Measurements from ENCODE around the gene GRIN2D. TPM values are rescaled to one million over a fixed set of nuclear protein-coding genes. Genes with fewer than 3 reads are reported as not detected.
"Not testable (repeated sequence)": the region's sequence is repeated elsewhere in the genome, so short reads cannot be mapped to it uniquely, and the experiment has no call there.

GRIN2D gene
- total and polyA plus RNA-seq, 12 donors = 0.04 to 1.0 (median 0.21) TPM

- Histone ChIP-seq H3K27me3 (no peaks in the 10 kb centered on the region), H3K4me3 (no peak overlapping the region), H3K9me3 (no peaks in the 10 kb centered on the region), H3K4me1 (no peaks in the 10 kb centered on the region), H3K36me3 (no peaks in the 10 kb centered on the region), H3K27ac (no peak overlapping the region)
- no peak for TF ChIP-seq CTCF (IDR thresholded peaks at IDR 0.05)
- intact Hi-C loops (cut with DNase I) = no loop called here
- 69 to 72% methylated on average over 4 of the region's 4 CpGs for WGBS, 2 donors
- ATAC-seq (no peak), DNase-seq (no peak)
Observed at GRCh38 chr19:48370955-48371354, 22.5 kb upstream of the GRIN2D start.

DNA sequence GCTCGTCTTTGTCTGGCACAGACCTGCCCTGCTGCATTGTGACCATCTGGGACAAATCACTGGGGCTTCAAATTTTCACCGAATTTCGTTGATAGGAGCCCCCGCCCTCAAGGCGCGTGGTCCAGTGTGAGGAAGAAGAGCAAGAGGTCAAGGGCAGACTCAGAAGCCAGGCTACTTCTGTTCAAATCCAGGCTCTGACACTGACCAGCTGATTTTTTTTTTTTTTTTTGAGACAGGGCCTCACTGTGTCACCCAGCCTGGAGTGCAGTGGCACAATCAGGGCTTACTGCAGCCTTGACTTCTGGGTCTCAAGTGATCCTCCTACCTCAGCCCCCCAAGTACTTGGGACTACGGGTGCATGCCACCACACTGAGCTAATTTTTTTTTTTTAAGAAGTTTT lies 22.1 kb upstream of the GRIN2D start:
- Histone ChIP-seq H3K27me3 (no peaks in the 10 kb centered on the region), H3K9me3 (no peaks in the 10 kb centered on the region), H3K27ac (no peak overlapping the region), H3K4me3 (no peak overlapping the region), H3K36me3 (no peaks in the 10 kb centered on the region), H3K4me1 (no peaks in the 10 kb centered on the region)
- WGBS, 2 donors = 66 to 74% methylated on average over 7 of the region's 7 CpGs
- DNase-seq (no peak), ATAC-seq (no peak)
- intact Hi-C loops (cut with DNase I) = no loop called here
- no peak for TF ChIP-seq CTCF (IDR thresholded peaks at IDR 0.05)

DNA sequence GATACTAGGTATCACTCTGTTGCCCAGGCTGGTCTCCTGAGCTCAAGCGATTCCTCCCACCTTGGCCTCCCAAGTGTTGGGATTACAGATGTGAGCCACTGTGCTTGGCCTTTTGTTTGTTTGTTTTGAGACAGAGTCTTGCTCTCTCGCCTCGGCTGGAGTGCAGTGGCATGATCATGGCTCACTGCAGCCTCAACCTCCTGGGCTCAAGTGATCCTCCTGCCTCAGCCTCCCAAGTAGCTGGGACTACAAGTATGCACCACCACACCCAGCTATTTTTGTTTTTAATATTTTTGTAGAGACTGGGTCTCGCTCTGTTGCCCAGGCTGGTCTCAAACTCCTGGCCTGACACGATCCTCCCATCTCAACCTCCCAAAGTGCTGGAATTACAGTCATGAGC lies 21.7 kb upstream of the GRIN2D start:
- DNase-seq; H3K27ac ChIP-seq; H3K36me3 ChIP-seq; intact Hi-C loops (cut with DNase I); ATAC-seq; H3K4me1 ChIP-seq; H3K27me3 ChIP-seq; H3K4me3 ChIP-seq; H3K9me3 ChIP-seq: not testable (repeated sequence)
- WGBS, 2 donors = 98% methylated on average over 5 of the region's 5 CpGs

GRCh38 chr19:48372904-48373303 lies 20.6 kb upstream of the GRIN2D start:
- no peaks in the 10 kb centered on the region for H3K27me3 ChIP-seq
- H3K36me3 ChIP-seq = no peaks in the 10 kb centered on the region
- H3K4me1 ChIP-seq = no peaks in the 10 kb centered on the region
- intact Hi-C loops (cut with DNase I) = no loop called here
- H3K4me3 ChIP-seq = no peak overlapping the region
- 59 to 66% methylated on average over 4 of the region's 4 CpGs for WGBS, 2 donors
- H3K27ac ChIP-seq = no peak overlapping the region
- ATAC-seq = no peak
- H3K9me3 ChIP-seq = no peaks in the 10 kb centered on the region
- DNase-seq = no peak
- no peak for TF ChIP-seq CTCF (IDR thresholded peaks at IDR 0.05)

GRCh38 chr19:48373567-48373966 lies 19.9 kb upstream of the GRIN2D start:
- Histone ChIP-seq H3K4me1 (no peaks in the 10 kb centered on the region), H3K4me3 (no peak overlapping the region), H3K27ac (no peak overlapping the region), H3K36me3 (no peaks in the 10 kb centered on the region), H3K27me3 (no peaks in the 10 kb centered on the region), H3K9me3 (no peaks in the 10 kb centered on the region)
- intact Hi-C loops (cut with DNase I) = no loop called here
- 84 to 85% methylated on average over 11 of the region's 11 CpGs for WGBS, 2 donors
- DNase-seq (no peak), ATAC-seq (no peak)
- no peak for TF ChIP-seq CTCF (IDR thresholded peaks at IDR 0.05)
